Activated gamma-delta T cell (primary cell): ENCODE results near the gene PLCD1.
"Not testable (repeated sequence)": the region's sequence is repeated elsewhere in the genome, so short reads cannot be mapped to it uniquely, and the experiment has no call there.

ENCODE experiments used
- DNase-seq: peaks from one replicate; lab custom pipeline; 2025; lab: John Stamatoyannopoulos, UW

Gene PLCD1

GRCh38 chr3:38036906-38037305 is 7.5 kb upstream of the PLCD1 start:
- no peak for DNase-seq

- no peak for DNase-seq
Observed at GRCh38 chr3:38036286-38036685, 6.8 kb upstream of the PLCD1 start.

GRCh38 chr3:38034335-38034734 is 4.9 kb upstream of the PLCD1 start:
- DNase-seq = not testable (repeated sequence)

GRCh38 chr3:38033586-38033985 is 4.1 kb upstream of the PLCD1 start:
- DNase-seq = not testable (repeated sequence)

DNA sequence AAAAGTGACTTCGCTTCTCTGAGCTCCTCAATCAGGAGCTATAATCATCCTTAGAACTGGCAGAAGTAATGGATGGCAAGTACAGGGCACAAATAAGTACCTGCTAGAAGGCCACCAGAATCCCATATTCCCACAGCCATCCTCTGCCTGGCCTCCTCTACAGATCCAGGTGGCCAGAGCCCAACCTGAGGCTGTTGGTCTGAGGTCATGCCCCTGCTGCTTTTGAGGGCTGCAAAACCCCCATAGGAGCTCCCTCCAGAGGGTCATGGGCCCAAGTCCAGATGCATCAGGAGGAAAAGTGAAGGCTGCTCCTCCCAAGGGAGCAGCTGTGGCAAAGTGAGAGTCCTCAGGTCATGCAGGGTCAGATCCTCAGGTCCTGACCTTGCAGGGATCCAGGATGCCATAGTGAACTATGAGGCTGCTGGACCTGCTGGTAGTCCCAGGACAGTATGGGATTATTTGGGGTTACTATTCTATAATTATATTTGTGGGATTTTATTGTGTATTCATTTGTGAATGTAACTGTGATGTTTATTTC is 3.0 kb upstream of the PLCD1 start:
- DNase-seq = no peak

GRCh38 chr3:38031022-38031994 is 1.9 kb upstream of the PLCD1 start:
- no peak for DNase-seq

GRCh38 chr3:38030126-38031021 is 932 bp upstream of the PLCD1 start:
- DNase-seq = no peak

GRCh38 chr3:38028621-38029361 is 651 bp downstream of the PLCD1 start:
- no peak for DNase-seq

DNA sequence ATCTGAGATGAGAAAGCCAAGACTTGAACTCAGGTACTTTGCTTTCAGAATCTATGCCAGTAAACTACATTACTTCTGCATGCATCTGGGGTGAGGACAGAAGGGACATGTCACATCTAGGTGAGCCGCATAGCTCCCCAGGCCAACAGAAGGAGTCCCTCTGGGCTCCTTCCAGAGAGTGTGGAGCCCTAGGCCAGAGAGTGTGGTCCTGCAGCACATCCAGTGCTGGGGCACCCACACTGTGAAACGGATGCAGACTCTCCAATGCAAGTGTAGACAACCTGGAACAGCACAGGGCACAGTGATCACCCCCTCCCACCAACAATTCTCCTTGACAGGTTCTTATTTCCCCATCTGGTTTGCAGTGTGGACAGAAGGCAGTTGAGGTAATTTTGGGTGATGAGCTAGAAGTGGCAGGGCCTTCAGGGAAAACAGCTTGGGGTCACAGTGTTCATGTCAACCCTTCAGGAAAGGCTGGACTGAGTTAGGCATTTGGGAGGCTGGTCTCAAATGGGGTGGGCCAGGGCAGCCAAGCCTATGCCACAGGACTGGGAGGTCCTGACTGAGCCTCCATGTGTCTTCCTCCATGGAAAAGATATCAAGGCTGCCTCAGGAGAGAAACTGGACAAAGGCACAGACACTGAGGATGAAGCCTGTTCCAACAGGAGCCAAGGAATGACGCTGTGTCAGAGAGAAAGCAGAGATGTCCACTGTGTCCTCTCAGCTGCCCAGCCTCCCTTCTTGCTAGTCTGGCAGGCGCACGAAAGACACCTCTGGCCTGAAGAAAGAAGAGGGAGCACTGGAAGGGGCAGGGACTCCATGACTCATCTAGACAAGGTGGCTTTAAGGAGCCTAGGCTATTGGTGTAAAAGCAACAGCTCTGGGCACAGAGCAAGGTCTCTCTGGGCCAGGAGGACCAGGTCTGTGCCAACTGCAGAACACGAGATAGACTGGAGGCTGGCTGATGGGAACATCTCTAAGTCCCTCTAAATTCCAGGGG is 1.7 kb downstream of the PLCD1 start:
- DNase-seq = no peak

DNA sequence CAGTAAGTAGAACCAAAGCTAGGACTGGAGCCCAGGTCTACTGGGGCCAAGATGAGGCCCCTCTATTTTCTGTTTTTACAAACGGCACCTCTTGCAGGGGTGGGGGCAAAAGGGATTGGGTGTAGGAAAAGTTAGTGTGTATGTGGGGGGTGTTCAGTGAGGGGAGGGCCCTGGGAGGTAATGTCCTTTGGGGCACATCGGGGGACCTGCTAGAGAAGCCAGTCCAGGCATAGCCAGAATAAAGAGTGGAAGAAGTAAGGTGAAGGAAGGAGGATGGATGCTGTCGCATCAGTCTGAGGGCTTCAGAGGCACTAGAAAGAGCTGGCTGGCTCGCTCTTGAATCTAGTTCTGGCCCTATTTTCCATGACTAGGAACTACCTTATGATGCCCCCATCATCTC is 2.6 kb downstream of the PLCD1 start:
- DNase-seq = no peak

DNA sequence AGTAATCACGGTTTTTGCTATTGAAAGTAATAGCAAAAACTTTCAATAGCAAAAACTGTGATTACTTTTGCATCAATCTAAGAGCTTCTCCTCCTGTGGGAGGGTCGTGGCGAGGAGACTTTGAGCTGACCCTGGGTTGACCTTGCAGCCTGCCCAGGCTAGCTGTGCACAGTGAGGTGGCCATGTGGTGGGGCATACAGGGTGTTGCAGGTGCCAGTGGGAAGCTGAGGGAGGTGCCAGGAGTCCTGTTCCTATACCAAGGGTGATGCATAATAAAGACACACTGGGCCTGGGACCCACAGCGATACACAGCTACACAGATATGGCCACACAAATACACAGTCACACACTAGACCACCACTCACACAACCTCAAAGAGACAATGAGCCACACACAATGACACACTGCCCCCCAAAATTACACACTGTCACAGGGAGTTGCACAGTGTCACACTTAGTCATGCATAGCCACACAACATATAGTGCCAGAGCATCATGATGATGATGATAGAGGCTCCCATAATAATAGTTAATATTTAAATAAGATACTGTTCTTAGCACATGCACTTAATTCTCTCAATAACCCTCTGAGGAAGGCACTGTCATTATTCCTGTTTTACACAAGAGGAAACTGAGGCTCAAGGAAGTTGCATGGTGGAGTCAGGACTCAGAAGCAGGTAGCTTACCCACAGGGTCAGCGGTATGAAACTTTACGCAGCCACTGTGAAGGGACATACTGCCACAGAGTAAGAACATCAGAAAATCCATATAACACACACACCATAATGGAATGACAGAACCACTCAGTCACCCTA is 6.3 kb downstream of the PLCD1 start:
- DNase-seq = no peak

GRCh38 chr3:38022301-38022700 is 7.1 kb downstream of the PLCD1 start:
- DNase-seq = no peak

DNA sequence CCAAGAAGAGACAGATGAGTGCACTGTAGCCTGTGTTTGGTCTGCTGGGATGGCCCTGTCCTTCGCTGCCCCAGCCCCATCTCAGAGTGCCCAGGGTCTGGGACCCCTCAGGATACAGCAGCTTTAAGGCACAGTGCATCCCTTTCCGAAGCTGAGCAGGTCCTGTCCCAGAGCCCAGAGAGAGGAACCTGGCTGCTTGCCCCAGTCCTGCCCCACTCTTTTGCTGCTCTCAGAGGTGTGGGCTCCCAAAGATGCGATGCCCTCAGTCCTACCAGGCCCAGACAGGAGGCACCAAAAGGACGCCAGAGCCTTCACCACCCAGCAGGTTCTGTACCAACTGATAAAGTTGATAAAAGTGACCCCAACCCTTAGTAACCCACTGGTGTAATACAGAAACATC is 8.2 kb downstream of the PLCD1 start:
- DNase-seq = no peak

DNA sequence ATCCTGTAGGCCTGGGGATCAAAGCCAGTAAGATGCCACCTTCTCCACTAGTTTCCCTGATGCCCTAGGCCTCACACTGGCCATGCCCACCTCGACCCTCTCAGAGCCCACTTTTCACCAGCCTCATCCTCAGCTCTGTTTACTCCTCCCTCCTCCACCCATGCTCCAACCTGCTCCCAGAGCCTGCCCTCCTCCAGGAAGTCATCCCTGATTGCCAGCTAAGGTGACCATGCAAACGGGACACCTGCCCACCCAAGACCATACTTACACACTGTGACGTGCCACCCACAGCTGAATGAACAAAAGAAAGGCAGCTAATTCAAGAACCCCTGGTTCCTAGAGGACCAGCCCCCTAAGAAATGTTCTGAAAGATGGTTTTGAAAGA is 9.1 kb downstream of the PLCD1 start:
- DNase-seq = no peak

DNA sequence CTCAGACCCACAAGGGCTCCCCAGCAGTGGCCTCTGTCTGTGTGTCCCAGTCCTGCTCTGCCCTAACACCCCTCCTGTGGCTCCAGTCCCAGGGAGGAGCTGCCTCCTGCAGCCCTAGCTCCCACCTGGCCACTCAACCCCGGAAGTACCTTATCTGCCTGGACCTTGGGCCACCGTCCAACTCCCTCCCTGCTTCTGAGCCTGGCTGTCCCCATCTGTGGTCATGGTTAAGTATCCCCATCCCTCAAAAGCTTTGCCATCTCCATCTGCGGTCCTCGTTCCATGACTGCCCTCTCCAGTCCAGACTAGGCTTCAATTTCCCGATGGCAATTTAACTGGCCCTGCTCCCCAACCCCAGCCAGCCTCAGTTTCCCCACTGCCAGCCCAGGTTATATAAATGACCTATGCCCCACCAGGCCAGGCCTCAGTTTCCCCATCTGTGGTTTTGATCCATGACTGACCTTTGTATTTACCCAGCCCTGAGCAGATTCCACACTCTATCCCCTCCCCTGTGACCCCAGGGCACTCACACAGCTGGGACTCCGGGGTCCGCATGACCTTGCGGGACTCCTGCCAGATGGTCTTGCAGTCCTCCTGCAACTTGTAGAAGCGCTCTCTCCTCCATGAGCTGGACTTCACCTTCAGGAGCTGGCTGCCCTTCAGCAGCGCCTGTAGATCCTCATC is 9.6 kb downstream of the PLCD1 start:
- DNase-seq = no peak

- DNase-seq = no peak
Observed at GRCh38 chr3:38018296-38019266, 10.9 kb downstream of the PLCD1 start.

GRCh38 chr3:38017445-38018295 is 11.8 kb downstream of the PLCD1 start:
- DNase-seq = no peak
